DMS 273 (cell line): Measurements from ENCODE around the gene PLSCR4.
"Not testable (repeated sequence)": the region's sequence is repeated elsewhere in the genome, so short reads cannot be mapped to it uniquely, and the experiment has no call there.

ENCODE experiments used
- DNase-seq: peaks from one replicate; lab custom pipeline; 2025; ENCODE audit not compliant: unreplicated experiment; lab: John Stamatoyannopoulos, UW

The PLSCR4 gene

GRCh38 chr3:146247911-146248310 is 3.0 kb downstream of the PLSCR4 start:
- DNase-seq = no peak

- no peak for DNase-seq
Observed at GRCh38 chr3:146246526-146246925, 4.4 kb downstream of the PLSCR4 start.

GRCh38 chr3:146243559-146243958 is 7.3 kb downstream of the PLSCR4 start:
- no peak for DNase-seq

GRCh38 chr3:146241523-146242240 is 9.2 kb downstream of the PLSCR4 start:
- DNase-seq = no peak

GRCh38 chr3:146233487-146233886 is 17.4 kb downstream of the PLSCR4 start:
- no peak for DNase-seq

- no peak for DNase-seq
Observed at GRCh38 chr3:146227486-146227885, 23.4 kb downstream of the PLSCR4 start.

GRCh38 chr3:146226881-146227280 is 24.0 kb downstream of the PLSCR4 start:
- no peak for DNase-seq

GRCh38 chr3:146225458-146225857 is 25.4 kb downstream of the PLSCR4 start:
- DNase-seq = not testable (repeated sequence)

- no peak for DNase-seq
Observed at GRCh38 chr3:146223401-146224373, 27.2 kb downstream of the PLSCR4 start.

- no peak for DNase-seq
Observed at GRCh38 chr3:146222204-146223046, 28.5 kb downstream of the PLSCR4 start.

GRCh38 chr3:146221276-146221675 is 29.6 kb downstream of the PLSCR4 start:
- DNase-seq = no peak

GRCh38 chr3:146218880-146219866 is 31.7 kb downstream of the PLSCR4 start:
- DNase-seq = peak; percentile 65

GRCh38 chr3:146217324-146217723 is 33.6 kb downstream of the PLSCR4 start:
- no peak for DNase-seq

GRCh38 chr3:146214493-146214892 is 36.4 kb downstream of the PLSCR4 start:
- no peak for DNase-seq

- DNase-seq = no peak
Observed at GRCh38 chr3:146209371-146209770, 41.5 kb downstream of the PLSCR4 start.

GRCh38 chr3:146203776-146204175 is 47.1 kb downstream of the PLSCR4 start:
- DNase-seq = no peak

GRCh38 chr3:146200461-146201220 is 50.3 kb downstream of the PLSCR4 start:
- DNase-seq = no peak

GRCh38 chr3:146199762-146200161 is 51.1 kb downstream of the PLSCR4 start:
- no peak for DNase-seq

- DNase-seq = no peak
Observed at GRCh38 chr3:146196789-146197188, 54.1 kb downstream of the PLSCR4 start.
